ENCODE data around the gene RPA3. TPM values are rescaled to one million over a fixed set of nuclear protein-coding genes. Genes with fewer than 3 reads are reported as not detected.
A peak's percentile ranks its signal among the peaks of the same experiment; 100 is the strongest.

RPA3 gene
- total and polyA plus RNA-seq, 8 donors, result 28.5 to 49.2 (median 43.5) TPM

DNA sequence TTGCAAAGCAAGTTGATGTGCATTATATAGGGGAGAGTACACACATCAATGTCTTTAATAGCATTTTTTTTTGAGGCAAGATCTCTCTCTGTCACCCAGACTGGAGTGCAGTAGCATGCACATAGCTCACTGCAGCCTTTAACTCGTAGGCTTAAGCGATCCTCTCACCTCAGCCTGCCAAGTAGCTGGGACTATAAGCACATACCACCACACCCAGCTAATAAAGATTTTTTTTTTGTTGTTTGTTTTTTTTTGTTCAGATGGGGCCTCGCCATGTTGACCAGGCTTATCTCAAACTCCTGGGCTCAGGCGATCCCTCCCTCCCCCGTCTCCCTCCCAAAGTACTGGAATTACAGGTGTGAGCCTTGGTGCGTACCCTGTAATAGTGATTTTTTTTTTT is 76.3 kb downstream of the RPA3 start:
- DNase-seq (peak in 1 of 4 donors; percentile 38), ATAC-seq (no peak)
- Histone ChIP-seq H3K4me1 (peaks cover 3 to 29% of the 10 kb centered on the region in 2 donors), H3K36me3 (no peaks in the 10 kb centered on the region), H3K9me3 (no peaks in the 10 kb centered on the region), H3K4me3 (peak overlapping the region in 1 of 2 donors; percentile 64), H3K27ac (no peak overlapping the region), H3K27me3 (no peaks in the 10 kb centered on the region)
- intact Hi-C loops (cut with DNase I), result no loop called here
- TF ChIP-seq, protein P1, sequence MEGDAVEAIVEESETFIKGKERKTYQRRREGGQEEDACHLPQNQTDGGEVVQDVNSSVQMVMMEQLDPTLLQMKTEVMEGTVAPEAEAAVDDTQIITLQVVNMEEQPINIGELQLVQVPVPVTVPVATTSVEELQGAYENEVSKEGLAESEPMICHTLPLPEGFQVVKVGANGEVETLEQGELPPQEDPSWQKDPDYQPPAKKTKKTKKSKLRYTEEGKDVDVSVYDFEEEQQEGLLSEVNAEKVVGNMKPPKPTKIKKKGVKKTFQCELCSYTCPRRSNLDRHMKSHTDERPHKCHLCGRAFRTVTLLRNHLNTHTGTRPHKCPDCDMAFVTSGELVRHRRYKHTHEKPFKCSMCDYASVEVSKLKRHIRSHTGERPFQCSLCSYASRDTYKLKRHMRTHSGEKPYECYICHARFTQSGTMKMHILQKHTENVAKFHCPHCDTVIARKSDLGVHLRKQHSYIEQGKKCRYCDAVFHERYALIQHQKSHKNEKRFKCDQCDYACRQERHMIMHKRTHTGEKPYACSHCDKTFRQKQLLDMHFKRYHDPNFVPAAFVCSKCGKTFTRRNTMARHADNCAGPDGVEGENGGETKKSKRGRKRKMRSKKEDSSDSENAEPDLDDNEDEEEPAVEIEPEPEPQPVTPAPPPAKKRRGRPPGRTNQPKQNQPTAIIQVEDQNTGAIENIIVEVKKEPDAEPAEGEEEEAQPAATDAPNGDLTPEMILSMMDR (IDR thresholded peaks at IDR 0.05), result no peak

DNA sequence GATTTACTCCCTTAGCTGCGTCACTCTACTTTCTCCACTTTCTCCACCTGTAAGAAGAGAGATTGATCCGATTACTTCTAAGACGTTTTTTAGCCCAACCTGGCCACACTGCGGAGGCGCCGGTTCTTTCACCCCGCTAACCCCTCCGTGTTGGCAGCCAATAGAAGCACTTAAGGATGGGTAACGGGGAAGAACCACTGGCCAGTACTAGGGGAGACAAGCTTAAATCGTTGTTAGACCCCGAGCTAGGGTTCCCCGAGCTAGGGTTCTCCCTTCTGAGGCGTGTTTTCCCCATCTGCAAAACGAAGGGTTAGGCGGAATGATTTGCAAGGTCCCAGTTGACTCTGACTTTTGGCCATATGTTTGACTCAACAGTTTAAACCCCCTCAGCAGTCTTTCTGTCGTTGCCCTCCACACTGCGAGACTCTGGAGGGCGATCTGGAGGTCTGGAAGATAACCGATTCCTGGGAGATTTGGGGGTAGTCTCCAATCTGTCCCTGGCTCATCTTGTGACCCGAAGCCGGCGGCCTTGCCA is 77.2 kb downstream of the RPA3 start:
- Histone ChIP-seq H3K27ac (peak overlapping the region; percentile 87 to 93), H3K36me3 (peaks cover 0 to 4% of the 10 kb centered on the region in 2 donors), H3K9me3 (no peaks in the 10 kb centered on the region), H3K27me3 (no peaks in the 10 kb centered on the region), H3K4me1 (peaks cover 3 to 29% of the 10 kb centered on the region in 2 donors), H3K4me3 (peak overlapping the region; percentile 64 to 84)
- peak in 1 of 4 donors; percentile 19 for DNase-seq
- ATAC-seq, result peak; percentile 8
- TF ChIP-seq, protein P1 (IDR thresholded peaks at IDR 0.05), result no peak
- intact Hi-C loops (cut with DNase I), result no loop called here

DNA sequence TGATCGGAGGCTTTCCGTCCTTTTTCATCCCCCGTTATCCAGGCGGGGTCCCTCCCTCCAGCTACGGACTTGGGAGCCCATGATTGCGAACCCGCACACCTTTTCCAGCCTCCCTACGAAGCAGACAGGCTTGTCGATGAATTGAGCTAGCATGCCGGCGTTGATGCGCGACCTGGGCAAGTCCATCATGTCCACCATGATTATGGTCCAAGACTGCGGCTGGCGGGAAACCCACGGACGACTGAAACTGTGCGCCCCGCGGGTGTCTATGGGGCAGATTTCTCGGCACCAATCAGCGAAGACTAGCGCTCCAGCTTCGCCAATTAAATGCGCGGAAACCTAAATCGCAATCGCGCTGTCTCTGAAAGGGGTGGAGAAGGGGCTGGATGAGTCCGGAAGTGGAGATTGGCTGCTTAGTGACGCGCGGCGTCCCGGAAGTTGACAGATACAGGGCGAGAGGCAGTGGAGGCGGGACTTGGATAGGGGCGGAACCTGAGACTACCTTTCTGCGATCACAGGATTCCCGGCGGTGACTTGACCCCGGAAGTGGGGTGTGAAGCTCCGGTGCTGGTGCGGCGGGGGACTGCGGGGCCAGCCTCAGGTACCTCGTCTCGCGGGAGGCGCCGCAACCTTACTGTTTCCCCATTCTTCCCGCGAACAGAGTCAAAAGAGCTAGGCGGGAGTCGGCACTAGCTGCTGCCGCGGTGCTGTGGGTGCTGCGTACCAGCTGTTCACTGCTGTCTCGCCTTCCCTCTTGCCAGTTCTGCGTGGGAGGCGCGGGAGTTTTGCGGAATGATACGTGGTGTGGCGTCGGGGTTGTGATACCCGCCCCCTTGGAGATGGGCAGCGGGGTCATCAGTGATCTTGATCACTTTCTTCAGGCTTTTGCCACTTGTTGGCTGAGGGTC is 77.9 kb downstream of the RPA3 start, which contains the start of gene UMAD1:
TSS of gene UMAD1 (plus strand) at position 532 of the 908 bp plus-strand sequence. CDS start 32,620 bp downstream, outside the sequence.
- ATAC-seq, result peak; percentile 98
- intact Hi-C loops (cut with DNase I), result no loop called here
- Histone ChIP-seq H3K36me3 (peaks cover 0 to 4% of the 10 kb centered on the region in 2 donors), H3K27me3 (no peaks in the 10 kb centered on the region), H3K4me3 (peak within 1 kb of the TSS; percentile 64 to 84), H3K4me1 (peaks cover 3 to 29% of the 10 kb centered on the region in 2 donors), H3K9me3 (no peaks in the 10 kb centered on the region), H3K27ac (peak within 1 kb of the TSS; percentile 87 to 93)
- TF ChIP-seq, protein P1 (IDR thresholded peaks at IDR 0.05), result no peak
- DNase-seq, result peak; percentile 97 to 99 (median 99)

DNA sequence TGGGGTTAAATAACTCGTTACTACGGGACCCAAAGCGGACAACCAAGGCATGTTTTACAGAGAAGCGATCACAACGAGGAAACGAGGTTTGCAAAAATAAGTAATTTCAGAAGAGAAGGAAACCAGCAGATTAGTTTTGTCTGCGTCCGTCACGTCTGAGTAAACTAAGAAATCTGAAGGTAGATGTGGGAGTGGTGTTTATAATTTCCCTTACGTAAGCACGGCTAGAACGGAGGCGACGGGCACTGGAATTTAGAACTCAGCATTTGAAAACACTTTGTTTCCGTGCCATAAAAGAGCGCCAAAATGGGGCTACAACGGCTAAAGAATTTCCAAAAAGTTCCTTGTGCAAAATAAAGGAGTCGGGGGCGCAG is 78.6 kb downstream of the RPA3 start:
- intact Hi-C loops (cut with DNase I), result no loop called here
- Histone ChIP-seq H3K27me3 (no peaks in the 10 kb centered on the region), H3K27ac (peak overlapping the region; percentile 79 to 93), H3K4me1 (peaks cover 3 to 29% of the 10 kb centered on the region in 2 donors), H3K4me3 (peak overlapping the region; percentile 64 to 84), H3K9me3 (no peaks in the 10 kb centered on the region), H3K36me3 (peaks cover 0 to 4% of the 10 kb centered on the region in 2 donors)
- ATAC-seq (peak; percentile 23), DNase-seq (peak in 1 of 4 donors; percentile 38)
- TF ChIP-seq, protein P1 (IDR thresholded peaks at IDR 0.05), result no peak

DNA sequence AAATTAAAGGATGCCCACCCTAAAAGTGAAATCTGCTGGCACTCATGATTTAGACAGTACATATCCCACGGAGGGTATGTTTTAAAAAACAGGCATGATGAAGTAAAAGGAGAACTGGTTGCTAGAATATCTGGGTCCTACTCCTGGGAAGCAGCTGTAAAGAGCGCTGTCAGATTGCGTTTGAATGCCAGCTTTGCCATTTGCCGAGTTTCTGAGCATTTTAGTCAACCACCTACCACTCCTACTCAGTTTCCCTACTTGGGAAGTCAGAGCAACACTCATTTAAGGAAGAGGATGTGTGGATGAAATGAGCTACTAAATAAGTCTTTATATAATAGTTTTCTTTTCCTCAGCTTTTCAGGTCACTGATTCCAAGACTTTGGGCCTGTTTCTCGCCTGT is 79.0 kb downstream of the RPA3 start:
- intact Hi-C loops (cut with DNase I), result no loop called here
- no peaks in the 10 kb centered on the region for H3K27me3 ChIP-seq
- no peak for DNase-seq
- ATAC-seq, result no peak
- H3K4me3 ChIP-seq, result peak overlapping the region; percentile 64 to 84
- H3K27ac ChIP-seq, result peak overlapping the region; percentile 79 to 93
- H3K4me1 ChIP-seq, result peaks cover 3 to 29% of the 10 kb centered on the region in 2 donors
- TF ChIP-seq, protein P1 (IDR thresholded peaks at IDR 0.05), result no peak
- H3K9me3 ChIP-seq, result no peaks in the 10 kb centered on the region
- H3K36me3 ChIP-seq, result peaks cover 0 to 4% of the 10 kb centered on the region in 2 donors
